IMR-90 (cell line): ENCODE data around the gene GALM. TPM values are rescaled to one million over a fixed set of nuclear protein-coding genes. Genes with fewer than 3 reads are reported as not detected.

Experiments used
- ATAC-seq: fragments of 200-7000 bp; cut with Tn5 transposase; 2 replicates; pipeline ENCODE4 v1.9.1; 2020; ENCODE audit warnings: low read depth, mild to moderate bottlenecking, moderate library complexity
- BruUV-seq: library from RNA; stranded (reverse); fragments of 400-500 nt; replicated peaks from 2 replicates; lab custom pipeline; 2021; lab: Mats Ljungman, UMichigan
- CTCF ChIA-PET: fragments of 300-600 bp; formaldehyde crosslinking; extraction: SDS; loops from one replicate; lab custom pipeline; 2021; ENCODE audit warnings: antibody characterized with exemption; lab: Yijun Ruan, JAX
- POLR2A ChIA-PET: fragments of 300-600 bp; sonication (Branson Sonifier 250); formaldehyde crosslinking; loops from one replicate; lab custom pipeline; 2022; ENCODE audit warnings: antibody characterized with exemption; ENCODE audit not compliant: unreplicated experiment; lab: Charles Lee
- DNase-seq: peaks from one replicate; pipeline ENCODE4 v3.0.0; 2013
- H2AFZ ChIP-seq: replicated peaks from 2 replicates; pipeline ENCODE3; 2013; ENCODE audit warnings: low read length, mild to moderate bottlenecking; ENCODE audit not compliant: poor library complexity
- H2AK5ac ChIP-seq: 2 replicates; pipeline ENCODE4 v1.6.1; 2013; ENCODE audit warnings: low read depth, low read length, inconsistent platforms
- H2AK9ac ChIP-seq: replicated peaks from 2 replicates; pipeline ENCODE3; 2013; ENCODE audit warnings: mild to moderate bottlenecking, low read depth, low read length, moderate library complexity; ENCODE audit not compliant: poor library complexity
- H2BK120ac ChIP-seq: 2 replicates; pipeline ENCODE4 v1.6.1; 2013; ENCODE audit warnings: low read depth, low read length, inconsistent platforms
- H2BK15ac ChIP-seq: 3 replicates; pipeline ENCODE4 v1.6.1; 2013; ENCODE audit warnings: low read depth, low read length, inconsistent platforms
- H2BK20ac ChIP-seq: 2 replicates; pipeline ENCODE4 v1.6.1; 2013; ENCODE audit warnings: low read depth, mild to moderate bottlenecking, inconsistent platforms, low read length, moderate library complexity
- H2BK5ac ChIP-seq: 2 replicates; pipeline ENCODE4 v1.6.1; 2013; ENCODE audit warnings: mild to moderate bottlenecking, low read depth, low read length, inconsistent platforms; ENCODE audit not compliant: poor library complexity, severe bottlenecking
- H3K14ac ChIP-seq: replicated peaks from 2 replicates; pipeline ENCODE4 v1.6.1; 2013; ENCODE audit warnings: low read depth, low read length, inconsistent platforms
- H3K18ac ChIP-seq: 2 replicates; pipeline ENCODE4 v1.6.1; 2013; ENCODE audit warnings: low read depth, low read length, control low read depth
- H3K23ac ChIP-seq: 2 replicates; pipeline ENCODE4 v1.6.1; 2013; ENCODE audit warnings: low read depth, low read length, inconsistent platforms
- H3K27ac ChIP-seq: 2 replicates; pipeline ENCODE4 v1.5.1; 2013; ENCODE audit warnings: mild to moderate bottlenecking, control low read depth, low read length; ENCODE audit not compliant: insufficient read depth
- H3K27me3 ChIP-seq: 2 replicates; pipeline ENCODE4 v1.6.1; 2013; ENCODE audit warnings: low read length; ENCODE audit not compliant: control insufficient read depth, insufficient read depth
- H3K36me3 ChIP-seq: 2 replicates; pipeline ENCODE4 v1.6.1; 2013; ENCODE audit warnings: low read length, mixed read lengths; ENCODE audit not compliant: control insufficient read depth, insufficient read depth
- H3K4ac ChIP-seq: 2 replicates; pipeline ENCODE4 v1.6.1; 2013; ENCODE audit warnings: low read depth, low read length, inconsistent platforms
- H3K4me1 ChIP-seq: 2 replicates; pipeline ENCODE4 v1.6.1; 2013; ENCODE audit warnings: low read length, mixed read lengths; ENCODE audit not compliant: control insufficient read depth, insufficient read depth
- H3K4me2 ChIP-seq: 2 replicates; pipeline ENCODE4 v1.6.1; 2013; ENCODE audit warnings: low read depth, mild to moderate bottlenecking, control low read depth, low read length, moderate library complexity
- H3K4me3 ChIP-seq: 2 replicates; pipeline ENCODE4 v1.5.1; 2013; ENCODE audit warnings: low read depth, mild to moderate bottlenecking, control low read depth, low read length, moderate library complexity; ENCODE audit not compliant: insufficient read depth
- H3K56ac ChIP-seq: 2 replicates; pipeline ENCODE4 v1.6.1; 2013; ENCODE audit warnings: low read length, inconsistent platforms; ENCODE audit not compliant: insufficient read depth; ENCODE audit errors: extremely low read depth
- H3K79me1 ChIP-seq, 2 experiments: 2 replicates each; pipeline ENCODE4 v1.6.1; 2013; ENCODE audit warnings: low read length in 2 of 2, inconsistent platforms in 1 of 2, low read depth in 1 of 2
- H3K9ac ChIP-seq: 2 replicates; pipeline ENCODE4 v1.6.1; 2013; ENCODE audit warnings: low read depth, low read length, control low read depth
- H3K9me1 ChIP-seq: 2 replicates; pipeline ENCODE4 v1.6.1; 2013; ENCODE audit warnings: low read length, inconsistent platforms; ENCODE audit not compliant: insufficient read depth
- H3K9me3 ChIP-seq: 2 replicates; pipeline ENCODE4 v1.6.1; 2013; ENCODE audit warnings: low read length; ENCODE audit not compliant: control insufficient read depth, insufficient read depth
- H4K20me1 ChIP-seq: 2 replicates; pipeline ENCODE4 v1.6.1; 2013; ENCODE audit warnings: low read length, inconsistent platforms; ENCODE audit not compliant: insufficient read depth
- H4K5ac ChIP-seq: 2 replicates; pipeline ENCODE4 v1.6.1; 2013; ENCODE audit warnings: mild to moderate bottlenecking, low read depth, low read length, control low read depth
- H4K8ac ChIP-seq, 2 experiments: 2 replicates each; pipeline ENCODE4 v1.6.1; 2013; ENCODE audit warnings: low read depth in 2 of 2, low read length in 2 of 2, control low read depth in 1 of 2, inconsistent platforms in 1 of 2
- H4K91ac ChIP-seq: 2 replicates; pipeline ENCODE4 v1.6.1; 2013; ENCODE audit warnings: low read depth, low read length, inconsistent platforms; ENCODE audit not compliant: insufficient read depth
- MAFK ChIP-seq: IDR thresholded peaks from 2 replicates; pipeline ENCODE4 v1.6.1; 2012; ENCODE audit warnings: low read depth, low read length, improper control_type of control experiment
- MAZ ChIP-seq: IDR thresholded peaks from 2 replicates; pipeline ENCODE4 v1.6.1; 2012; ENCODE audit warnings: low read depth, mild to moderate bottlenecking, low read length, improper control_type of control experiment, moderate library complexity, borderline replicate concordance
- POLR2A ChIP-seq: IDR thresholded peaks from 2 replicates; pipeline ENCODE4 v1.6.1; 2012; ENCODE audit warnings: mild to moderate bottlenecking, low read depth, low read length
- RAD21 ChIP-seq: IDR thresholded peaks from 2 replicates; pipeline ENCODE4 v1.6.1; 2012; ENCODE audit warnings: low read length, improper control_type of control experiment
- RFX5 ChIP-seq: IDR thresholded peaks from 2 replicates; pipeline ENCODE4 v1.8.0; 2012; ENCODE audit warnings: low read depth, mild to moderate bottlenecking, low read length, moderate library complexity
- SMC3 ChIP-seq: fragments of 150-350 bp; IDR thresholded peaks from 2 replicates; pipeline ENCODE4 v1.6.1; 2016; ENCODE audit warnings: low read depth, mild to moderate bottlenecking, antibody characterized with exemption, low read length, moderate library complexity
- USF2 ChIP-seq: fragments of 150-350 bp; IDR thresholded peaks from 2 replicates; pipeline ENCODE4 v1.6.1; 2017; ENCODE audit warnings: mild to moderate bottlenecking, antibody characterized with exemption, low read length, low read depth
- WGBS, 2 experiments: methylation state at CpG; one replicate each; pipeline versions ENCODE4 v1.1.5 to v1.1.7; 2013; ENCODE audit warnings: missing lambda C conversion rate in 2 of 2; ENCODE audit not compliant: insufficient read length in 1 of 2; ENCODE audit errors: extremely low coverage in 2 of 2; 5-methylcytosine and 5-hydroxymethylcytosine counted together
- dilution Hi-C: fragments of 300-500 bp; cut with HindIII; formaldehyde crosslinking; loops from one replicate; pipeline ENCODE4 v1.14.3; 2018; ENCODE audit warnings: low sequenced_read_pairs; ENCODE audit not compliant: unreplicated experiment
- in situ Hi-C: fragments of 300-500 bp; cut with MboI; formaldehyde crosslinking; loops from 3 replicates; pipeline ENCODE4 v1.14.3; 2019; ENCODE audit warnings: low sequenced_read_pairs, inconsistent platforms, mixed read lengths
- intact Hi-C: fragments of 100-400 bp; cut with micrococcal nuclease; formaldehyde crosslinking; loops from 2 replicates; pipeline ENCODE4 v1.10.0; 2022
- polyA plus RNA-seq, 3 experiments: library from polyadenylated mRNA; depleted of rRNA; stranded (reverse); fragments of >200 nt; gene quantifications; 2 replicates each; pipeline ENCODE4 v1.2.3, GENCODE V29; 2012; ENCODE audit warnings: low replicate concordance in 1 of 3
- total RNA-seq: library from RNA; depleted of rRNA; stranded (reverse); fragments of >200 nt; gene quantifications from 2 replicates; pipeline ENCODE4 v1.2.3, GENCODE V29; 2012

GALM gene
- total and polyA plus RNA-seq, 2 of the 4 experiments (the other 2 are of a cell fraction), result 12.1 to 24.2 TPM

- H2BK5ac ChIP-seq, result no peak overlapping the region
- H3K9me1 ChIP-seq, result peaks cover 5% of the 10 kb centered on the region; the same call in 1 of the 2 replicates
- WGBS, 2 experiments, result no CpG with 5 or more reads among the region's 8 CpGs
- no peak overlapping the region for H3K4me2 ChIP-seq
- no peak overlapping the region for H3K56ac ChIP-seq
- no peak overlapping the region for H3K18ac ChIP-seq
- intact Hi-C loops (no loop called here), dilution Hi-C loops (no loop called here), in situ Hi-C loops (no loop called here)
- no peak overlapping the region for H2BK15ac ChIP-seq
- no peak overlapping the region for H4K91ac ChIP-seq
- H4K20me1 ChIP-seq, result no peaks in the 10 kb centered on the region
- no peaks in the 10 kb centered on the region for H3K36me3 ChIP-seq
- H2BK120ac ChIP-seq, result no peak overlapping the region
- H2AK5ac ChIP-seq, result no peak overlapping the region
- CTCF ChIA-PET, result no interaction called here
- H3K79me1 ChIP-seq, result peaks cover 4 to 5% of the 10 kb centered on the region in 2 experiments; a peak in 2 of 4 replicates
- no peak overlapping the region for H2BK20ac ChIP-seq
- H3K4me1 ChIP-seq, result peaks cover 12% of the 10 kb centered on the region
- no peak overlapping the region for H2AFZ ChIP-seq
- H3K14ac ChIP-seq, result no peak overlapping the region
- H4K5ac ChIP-seq, result no peak overlapping the region
- BruUV-seq, result no TSS peak
- H3K4me3 ChIP-seq, result no peak overlapping the region
- no peak overlapping the region for H2AK9ac ChIP-seq
- TF ChIP-seq MAFK (no peak), POLR2A (no peak), RAD21 (no peak), MAZ (no peak), RFX5 (no peak), SMC3 (no peak), USF2 (no peak)
- H4K8ac ChIP-seq, result no peak overlapping the region
- H3K27ac ChIP-seq, result no peak overlapping the region
- H3K9ac ChIP-seq, result no peak overlapping the region
- POLR2A ChIA-PET, result no interaction called here
- H3K4ac ChIP-seq, result no peak overlapping the region
- H3K23ac ChIP-seq, result no peak overlapping the region
- ATAC-seq, result no peak
- no peak for DNase-seq
- no peaks in the 10 kb centered on the region for H3K27me3 ChIP-seq
- H3K9me3 ChIP-seq, result no peaks in the 10 kb centered on the region
These were observed 31.4 kb downstream of the GALM start for GRCh38 chr2:38697116-38697840.
